Mucosa of descending colon (tissue), 3 donors: Measurements from ENCODE around the gene ASTL. TPM values are rescaled to one million over a fixed set of nuclear protein-coding genes. Genes with fewer than 3 reads are reported as not detected.

Source experiments
- ATAC-seq: fragments of 200-7000 bp; cut with Tn5 transposase; one replicate; pipeline ENCODE4 v1.9.1; 2020; ENCODE audit warnings: mild to moderate bottlenecking, moderate library complexity
- DNase-seq, 3 donors: peaks; one replicate each; pipeline ENCODE4 v3.0.0-alpha.2; 2020
- H3K36me3 ChIP-seq: fragments of 200-600 bp; one replicate; pipeline ENCODE4 v1.8.0; 2021; ENCODE audit warnings: low read depth, mild to moderate bottlenecking
- H3K4me1 ChIP-seq: fragments of 200-600 bp; one replicate; pipeline ENCODE4 v1.8.0; 2021; ENCODE audit warnings: low read depth, mild to moderate bottlenecking
- H3K4me3 ChIP-seq: fragments of 200-600 bp; one replicate; pipeline ENCODE4 v1.8.0; 2021; ENCODE audit warnings: mild to moderate bottlenecking
- H3K9me3 ChIP-seq: fragments of 200-600 bp; one replicate; pipeline ENCODE4 v1.8.0; 2021; ENCODE audit warnings: mild to moderate bottlenecking
- intact Hi-C, 2 donors: fragments of 100-400 bp; cut with DNase I in 1 of 2; cut with micrococcal nuclease in 1 of 2; formaldehyde crosslinking; loops; one replicate each; pipeline versions ENCODE4 v1.11.0 to v1.11.1; 2022; cut with DNase I, micrococcal nuclease
- total RNA-seq, 3 donors: library from RNA; stranded (reverse); fragmentation: NEBNext Ultra II Directional in 2 of 3; extraction: Animal tissue kit (Norgen Biotek cat#: 25700) in 2 of 3; gene quantifications; one replicate each; pipeline versions ENCODE4 v1.2.1 to v1.2.4, GENCODE V29; 2021 to 2023
- TF ChIP-seq, protein P1 (sequence below): fragments of 200-600 bp; IDR thresholded peaks from one replicate; pipeline ENCODE4 v1.8.0; 2022; ENCODE audit warnings: antibody characterized with exemption, mild to moderate bottlenecking
- donor health status: DM: no; HTN: no; CAD: no; lungs with moderate emphysema.
- donor health status: DM: no; HTN: no; CAD: no.
- donor health status: DM: no; HTN: yes; CAD: no.

The ASTL gene
- total RNA-seq, 3 donors from 2014 or later, result not detected

DNA sequence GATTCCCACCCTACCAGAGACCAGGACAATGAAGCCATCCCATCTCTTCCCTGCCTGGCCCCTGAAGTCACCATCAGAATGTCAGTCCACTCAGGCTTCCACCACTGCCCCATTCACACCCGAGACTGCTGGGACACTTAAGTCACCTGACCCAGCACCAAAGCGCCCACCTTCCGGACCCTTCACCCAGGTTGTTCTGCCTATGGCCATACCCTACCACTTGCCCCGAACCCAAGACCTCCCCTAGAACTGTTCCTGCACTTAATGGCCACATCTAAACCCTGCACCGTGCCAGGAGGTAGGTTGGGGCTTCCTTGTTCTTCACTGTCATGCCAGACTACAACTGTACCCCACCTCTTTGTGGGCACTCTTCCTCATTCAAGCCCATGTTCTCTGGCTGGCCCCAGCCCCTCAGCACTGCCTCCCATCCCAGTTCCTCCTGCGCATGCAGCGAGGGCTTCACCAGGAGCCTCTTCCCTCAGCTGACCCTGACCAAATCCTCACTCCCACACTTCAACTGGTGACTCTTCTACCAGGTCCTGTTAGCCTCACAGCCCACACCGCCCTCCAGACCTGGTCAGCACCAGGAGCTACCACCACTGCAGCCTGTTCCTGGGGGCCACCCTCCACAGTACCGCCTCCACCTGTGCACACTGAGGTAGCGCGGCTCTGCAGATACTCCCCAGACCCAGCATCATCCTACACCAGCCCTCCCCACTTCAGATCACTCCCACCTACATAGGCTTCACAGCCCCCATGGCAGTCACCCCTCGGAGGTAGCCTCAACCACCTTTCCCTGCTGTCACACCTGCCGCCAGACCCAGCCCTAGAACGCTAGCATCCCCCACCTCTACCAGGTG, 13.7 kb downstream of the ASTL start:
- TF ChIP-seq, protein P1, sequence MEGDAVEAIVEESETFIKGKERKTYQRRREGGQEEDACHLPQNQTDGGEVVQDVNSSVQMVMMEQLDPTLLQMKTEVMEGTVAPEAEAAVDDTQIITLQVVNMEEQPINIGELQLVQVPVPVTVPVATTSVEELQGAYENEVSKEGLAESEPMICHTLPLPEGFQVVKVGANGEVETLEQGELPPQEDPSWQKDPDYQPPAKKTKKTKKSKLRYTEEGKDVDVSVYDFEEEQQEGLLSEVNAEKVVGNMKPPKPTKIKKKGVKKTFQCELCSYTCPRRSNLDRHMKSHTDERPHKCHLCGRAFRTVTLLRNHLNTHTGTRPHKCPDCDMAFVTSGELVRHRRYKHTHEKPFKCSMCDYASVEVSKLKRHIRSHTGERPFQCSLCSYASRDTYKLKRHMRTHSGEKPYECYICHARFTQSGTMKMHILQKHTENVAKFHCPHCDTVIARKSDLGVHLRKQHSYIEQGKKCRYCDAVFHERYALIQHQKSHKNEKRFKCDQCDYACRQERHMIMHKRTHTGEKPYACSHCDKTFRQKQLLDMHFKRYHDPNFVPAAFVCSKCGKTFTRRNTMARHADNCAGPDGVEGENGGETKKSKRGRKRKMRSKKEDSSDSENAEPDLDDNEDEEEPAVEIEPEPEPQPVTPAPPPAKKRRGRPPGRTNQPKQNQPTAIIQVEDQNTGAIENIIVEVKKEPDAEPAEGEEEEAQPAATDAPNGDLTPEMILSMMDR, result no peak

DNA sequence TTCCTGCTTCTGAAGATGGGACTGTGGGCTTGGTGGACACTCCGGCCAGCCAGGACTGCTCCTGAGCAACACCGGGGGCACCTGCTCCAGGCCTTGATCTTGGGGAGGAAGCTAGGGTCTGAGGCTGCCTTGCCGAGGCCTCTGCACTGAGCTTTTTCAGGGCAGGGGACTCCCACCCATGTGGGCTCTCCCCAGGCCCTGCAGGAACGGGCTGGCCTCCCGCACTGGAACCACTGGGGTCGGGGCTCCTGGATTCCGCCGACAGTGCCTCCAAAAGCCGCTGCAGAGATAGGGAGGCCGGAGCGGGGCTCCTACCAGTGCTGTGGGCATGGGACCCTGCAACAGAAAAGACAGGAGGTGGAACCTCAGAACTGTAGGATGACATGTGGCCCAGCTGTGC, 14.4 kb downstream of the ASTL start:
- intact Hi-C loops, result no loop called here
- no peak for ATAC-seq

More for the DNA sequence above, 13.7 kb downstream of the ASTL start:
- Histone ChIP-seq H3K36me3 (no peaks in the 10 kb centered on the region), H3K4me1 (no peaks in the 10 kb centered on the region), H3K4me3 (no peak overlapping the region), H3K9me3 (no peaks in the 10 kb centered on the region)
- DNase-seq (no peak), ATAC-seq (no peak)
- intact Hi-C loops, result no loop called here

DNA sequence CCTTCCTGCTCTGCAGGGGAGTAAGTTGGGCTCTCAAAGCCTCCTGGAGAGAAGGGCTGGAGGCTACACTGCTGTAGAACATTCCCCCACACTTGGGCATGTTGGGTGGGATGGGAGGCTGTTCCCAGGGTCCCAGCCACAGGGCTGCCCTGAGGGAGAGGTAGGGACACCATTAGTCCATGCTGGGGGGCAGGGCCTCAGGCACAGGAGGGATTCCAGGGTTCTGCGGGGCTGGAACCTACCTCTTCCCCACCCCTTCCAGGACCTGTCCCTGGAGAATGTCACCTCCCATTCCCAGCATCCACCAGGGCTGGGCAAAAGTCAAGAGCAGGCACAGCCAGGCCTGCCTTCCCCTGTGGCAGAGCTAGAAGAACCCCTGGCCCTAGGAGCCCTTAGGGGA, 15.0 kb downstream of the ASTL start:
- no peaks in the 10 kb centered on the region for H3K9me3 ChIP-seq
- TF ChIP-seq, protein P1, result no peak
- no peak overlapping the region for H3K4me3 ChIP-seq
- no peak for ATAC-seq
- no peaks in the 10 kb centered on the region for H3K4me1 ChIP-seq
- peak in 1 of 3 donors; percentile 19 for DNase-seq
- intact Hi-C loops, result no loop called here
- H3K36me3 ChIP-seq, result no peaks in the 10 kb centered on the region

More for the DNA sequence above, 14.4 kb downstream of the ASTL start:
- Histone ChIP-seq H3K9me3 (no peaks in the 10 kb centered on the region), H3K4me1 (no peaks in the 10 kb centered on the region), H3K36me3 (no peaks in the 10 kb centered on the region), H3K4me3 (no peak overlapping the region)
- peak in 1 of 3 donors; percentile 29 for DNase-seq
- TF ChIP-seq, protein P1, result no peak

DNA sequence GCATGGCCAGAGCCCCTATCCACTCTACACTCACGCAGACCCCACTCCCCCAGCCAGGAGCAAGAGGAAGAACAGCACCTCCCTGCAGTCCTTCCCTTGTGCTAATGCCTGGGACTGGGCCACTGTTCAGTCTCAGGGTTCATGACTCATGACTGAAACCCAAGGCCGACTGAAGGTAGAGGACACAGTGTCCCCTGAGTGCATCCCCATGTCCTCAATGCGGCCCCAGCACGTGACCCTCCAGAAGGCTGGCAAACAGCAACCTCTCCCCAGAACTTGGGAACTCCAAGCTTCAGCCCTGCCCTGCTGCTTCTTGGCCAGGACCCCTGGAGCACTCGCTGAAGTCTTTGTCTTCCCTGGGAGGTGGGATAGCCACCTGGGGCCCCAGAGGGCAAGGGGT, 15.9 kb downstream of the ASTL start:
- Histone ChIP-seq H3K36me3 (no peaks in the 10 kb centered on the region), H3K9me3 (no peaks in the 10 kb centered on the region), H3K4me3 (no peak overlapping the region), H3K4me1 (no peaks in the 10 kb centered on the region)
- intact Hi-C loops, result no loop called here
- no peak for ATAC-seq
- DNase-seq, result no peak
- TF ChIP-seq, protein P1, result no peak

DNA sequence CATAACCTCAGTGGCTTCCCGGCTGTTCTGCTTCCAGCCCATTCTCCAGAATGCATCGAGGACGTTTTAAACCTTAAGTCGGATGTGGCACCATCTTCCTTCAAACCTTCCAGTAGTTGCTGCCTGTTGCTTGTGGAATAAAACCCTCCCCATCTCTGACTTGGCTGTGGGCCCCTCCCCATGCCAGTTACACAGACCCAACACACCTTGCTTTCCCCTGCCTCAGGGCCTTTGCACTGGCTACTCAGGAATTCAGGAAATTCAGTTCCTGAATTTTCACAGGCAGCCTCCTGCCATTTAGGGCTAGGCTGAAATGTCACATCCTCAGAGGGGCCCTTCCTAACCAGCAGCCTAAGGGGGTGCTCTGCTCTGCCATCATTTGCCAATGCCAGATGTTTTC, 16.9 kb downstream of the ASTL start:
- ATAC-seq (no peak), DNase-seq (no peak)
- intact Hi-C loops, result no loop called here
- Histone ChIP-seq H3K36me3 (no peaks in the 10 kb centered on the region), H3K4me3 (no peak overlapping the region), H3K9me3 (no peaks in the 10 kb centered on the region), H3K4me1 (no peaks in the 10 kb centered on the region)
- TF ChIP-seq, protein P1, result no peak
